Trophoblast cell (in vitro differentiated cells and primary cell): Measurements from ENCODE around the gene AIFM3.

ENCODE experiments used
- DNase-seq, 2 donors: peaks; one replicate each; pipeline ENCODE4 v3.0.0-alpha.2; 2016
- H2AFZ ChIP-seq: 2 replicates; pipeline ENCODE4 v1.6.1; 2013; ENCODE audit warnings: low read length, moderate library complexity, mild to moderate bottlenecking; ENCODE audit not compliant: insufficient read depth, poor library complexity
- H2AK5ac ChIP-seq: 2 replicates; pipeline ENCODE4 v1.6.1; 2013; ENCODE audit warnings: mild to moderate bottlenecking, low read length
- H2BK120ac ChIP-seq: 2 replicates; pipeline ENCODE4 v1.6.1; 2013; ENCODE audit warnings: low read length, mild to moderate bottlenecking, moderate library complexity; ENCODE audit not compliant: insufficient read depth, poor library complexity
- H2BK12ac ChIP-seq: 2 replicates; pipeline ENCODE4 v1.6.1; 2013; ENCODE audit warnings: mild to moderate bottlenecking, low read length, moderate library complexity
- H2BK5ac ChIP-seq: 2 replicates; pipeline ENCODE4 v1.6.1; 2013; ENCODE audit warnings: low read length, low read depth, moderate library complexity, mild to moderate bottlenecking; ENCODE audit not compliant: poor library complexity
- H3K14ac ChIP-seq: 2 replicates; pipeline ENCODE4 v1.6.1; 2013; ENCODE audit warnings: mild to moderate bottlenecking, low read length
- H3K18ac ChIP-seq: 2 replicates; pipeline ENCODE4 v1.6.1; 2013; ENCODE audit warnings: mild to moderate bottlenecking, low read length
- H3K23ac ChIP-seq: 2 replicates; pipeline ENCODE4 v1.6.1; 2013; ENCODE audit warnings: low read length
- H3K27ac ChIP-seq: 2 replicates; pipeline ENCODE4 v1.5.1; 2013; ENCODE audit warnings: low read depth, mild to moderate bottlenecking, inconsistent platforms, low read length, moderate library complexity
- H3K27me3 ChIP-seq: 2 replicates; pipeline ENCODE4 v1.6.1; 2013; ENCODE audit warnings: inconsistent platforms, mild to moderate bottlenecking, low read length, moderate library complexity; ENCODE audit not compliant: insufficient read depth
- H3K36me3 ChIP-seq, 2 experiments: 1 replicate in 1 of 2; 2 replicates in 1 of 2; pipeline ENCODE4 v1.6.1; 2013; ENCODE audit warnings: low read length in 2 of 2, mild to moderate bottlenecking in 2 of 2, moderate library complexity in 1 of 2; ENCODE audit not compliant: insufficient read depth in 2 of 2, control insufficient read depth in 1 of 2
- H3K4ac ChIP-seq: 2 replicates; pipeline ENCODE4 v1.6.1; 2013; ENCODE audit warnings: low read depth, mild to moderate bottlenecking, low read length, moderate library complexity
- H3K4me1 ChIP-seq, 2 experiments: 1 replicate in 1 of 2; 2 replicates in 1 of 2; pipeline ENCODE4 v1.6.1; 2013; ENCODE audit warnings: low read length in 2 of 2, mild to moderate bottlenecking in 2 of 2, moderate library complexity in 1 of 2; ENCODE audit not compliant: insufficient read depth in 2 of 2, control insufficient read depth in 1 of 2
- H3K4me2 ChIP-seq: 2 replicates; pipeline ENCODE4 v1.6.1; 2013; ENCODE audit warnings: inconsistent platforms, mild to moderate bottlenecking, low read length, moderate library complexity
- H3K4me3 ChIP-seq: 2 replicates; pipeline ENCODE4 v1.5.1; 2013; ENCODE audit warnings: mild to moderate bottlenecking, low read depth, low read length, inconsistent platforms
- H3K79me1 ChIP-seq: one replicate; pipeline ENCODE4 v1.6.1; 2013; ENCODE audit warnings: low read length
- H3K79me2 ChIP-seq: 2 replicates; pipeline ENCODE4 v1.6.1; 2013; ENCODE audit warnings: low read length, mild to moderate bottlenecking; ENCODE audit not compliant: control insufficient read depth, insufficient read depth, poor library complexity
- H3K9ac ChIP-seq: 2 replicates; pipeline ENCODE4 v1.6.1; 2013; ENCODE audit warnings: mild to moderate bottlenecking, low read length
- H3K9me3 ChIP-seq: 2 replicates; pipeline ENCODE4 v1.6.1; 2013; ENCODE audit warnings: low read depth, mild to moderate bottlenecking, control low read depth, inconsistent platforms, low read length; ENCODE audit not compliant: insufficient read depth
- H4K12ac ChIP-seq: 2 replicates; pipeline ENCODE4 v1.6.1; 2013; ENCODE audit warnings: low read depth, mild to moderate bottlenecking, low read length, moderate library complexity
- H4K8ac ChIP-seq: 2 replicates; pipeline ENCODE4 v1.6.1; 2013; ENCODE audit warnings: low read depth, mild to moderate bottlenecking, low read length, moderate library complexity
- H4K91ac ChIP-seq: one replicate; pipeline ENCODE4 v1.6.1; 2013; ENCODE audit warnings: low read depth, mild to moderate bottlenecking, low read length, moderate library complexity
- WGBS: extraction: QIAGEN DNeasy Blood & Tissue Kit; methylation state at CpG from one replicate; pipeline ENCODE4 v1.1.7; 2013; ENCODE audit warnings: missing lambda C conversion rate; ENCODE audit not compliant: insufficient read length, insufficient coverage; ENCODE audit errors: extremely low coverage; 5-methylcytosine and 5-hydroxymethylcytosine counted together

The AIFM3 gene

GRCh38 chr22:20995329-20996030, 28.4 kb downstream of the AIFM3 start:
- Histone ChIP-seq H3K18ac (no peak overlapping the region), H3K4me1 (peaks cover 2 to 6% of the 10 kb centered on the region in 2 experiments), H3K9ac (no peak overlapping the region), H3K79me2 (no peaks in the 10 kb centered on the region), H3K27me3 (no peaks in the 10 kb centered on the region), H2AFZ (no peak overlapping the region), H3K4ac (no peak overlapping the region), H2BK12ac (no peak overlapping the region), H3K79me1 (no peaks in the 10 kb centered on the region), H3K9me3 (peaks cover 2% of the 10 kb centered on the region), H3K27ac (no peak overlapping the region), H4K91ac (no peak overlapping the region), H3K4me2 (no peak overlapping the region), H2BK120ac (no peak overlapping the region), H3K36me3 (peaks cover 85 to 90% of the 10 kb centered on the region in 2 experiments), H2AK5ac (no peak overlapping the region), H3K23ac (no peak overlapping the region), H2BK5ac (no peak overlapping the region), H4K12ac (no peak overlapping the region), H3K14ac (no peak overlapping the region), H4K8ac (no peak overlapping the region), H3K4me3 (no peak overlapping the region)
- WGBS = no CpG with 5 or more reads among the region's 23 CpGs
- no peak for DNase-seq

- H3K4ac ChIP-seq = no peak overlapping the region
- H3K79me1 ChIP-seq = peaks cover under 1% of the 10 kb centered on the region
- no peak overlapping the region for H4K8ac ChIP-seq
- no peak overlapping the region for H2BK120ac ChIP-seq
- H2AK5ac ChIP-seq = no peak overlapping the region
- H3K79me2 ChIP-seq = peaks cover 2% of the 10 kb centered on the region
- no peak overlapping the region for H4K12ac ChIP-seq
- peaks cover 81 to 85% of the 10 kb centered on the region in 2 experiments for H3K36me3 ChIP-seq
- no peak overlapping the region for H2BK5ac ChIP-seq
- H2BK12ac ChIP-seq = no peak overlapping the region
- no peak overlapping the region for H3K23ac ChIP-seq
- no peak overlapping the region for H3K4me3 ChIP-seq
- H2AFZ ChIP-seq = no peak overlapping the region
- DNase-seq = no peak
- no peak overlapping the region for H3K4me2 ChIP-seq
- H3K18ac ChIP-seq = no peak overlapping the region
- H3K14ac ChIP-seq = no peak overlapping the region
- H3K27ac ChIP-seq = no peak overlapping the region
- WGBS = no CpG with 5 or more reads among the region's 10 CpGs
- no peaks in the 10 kb centered on the region for H3K27me3 ChIP-seq
- peaks cover 6 to 12% of the 10 kb centered on the region in 2 experiments for H3K4me1 ChIP-seq
- no peak overlapping the region for H4K91ac ChIP-seq
- no peak overlapping the region for H3K9ac ChIP-seq
- H3K9me3 ChIP-seq = peaks cover 2% of the 10 kb centered on the region
These were observed 29.0 kb downstream of the AIFM3 start for GRCh38 chr22:20996031-20996410.

- peaks cover 9% of the 10 kb centered on the region for H3K79me2 ChIP-seq
- H3K4me2 ChIP-seq = no peak overlapping the region
- no peak overlapping the region for H3K14ac ChIP-seq
- no peak overlapping the region for H3K18ac ChIP-seq
- no peak overlapping the region for H2AFZ ChIP-seq
- peaks cover 9 to 16% of the 10 kb centered on the region in 2 experiments for H3K4me1 ChIP-seq
- no peak overlapping the region for H4K12ac ChIP-seq
- no peak overlapping the region for H4K91ac ChIP-seq
- WGBS = no CpG with 5 or more reads among the region's 27 CpGs
- H2AK5ac ChIP-seq = no peak overlapping the region
- no peak overlapping the region for H4K8ac ChIP-seq
- H2BK120ac ChIP-seq = no peak overlapping the region
- no peak overlapping the region for H3K23ac ChIP-seq
- H3K9me3 ChIP-seq = peaks cover 2% of the 10 kb centered on the region
- H3K4me3 ChIP-seq = no peak overlapping the region
- no peak overlapping the region for H3K27ac ChIP-seq
- no peaks in the 10 kb centered on the region for H3K27me3 ChIP-seq
- H3K9ac ChIP-seq = no peak overlapping the region
- H2BK5ac ChIP-seq = no peak overlapping the region
- peaks cover 8% of the 10 kb centered on the region for H3K79me1 ChIP-seq
- no peak for DNase-seq
- no peak overlapping the region for H2BK12ac ChIP-seq
- H3K36me3 ChIP-seq = peaks cover 73 to 77% of the 10 kb centered on the region in 2 experiments
- H3K4ac ChIP-seq = no peak overlapping the region
These were observed 29.8 kb downstream of the AIFM3 start for GRCh38 chr22:20996598-20997535.

DNA sequence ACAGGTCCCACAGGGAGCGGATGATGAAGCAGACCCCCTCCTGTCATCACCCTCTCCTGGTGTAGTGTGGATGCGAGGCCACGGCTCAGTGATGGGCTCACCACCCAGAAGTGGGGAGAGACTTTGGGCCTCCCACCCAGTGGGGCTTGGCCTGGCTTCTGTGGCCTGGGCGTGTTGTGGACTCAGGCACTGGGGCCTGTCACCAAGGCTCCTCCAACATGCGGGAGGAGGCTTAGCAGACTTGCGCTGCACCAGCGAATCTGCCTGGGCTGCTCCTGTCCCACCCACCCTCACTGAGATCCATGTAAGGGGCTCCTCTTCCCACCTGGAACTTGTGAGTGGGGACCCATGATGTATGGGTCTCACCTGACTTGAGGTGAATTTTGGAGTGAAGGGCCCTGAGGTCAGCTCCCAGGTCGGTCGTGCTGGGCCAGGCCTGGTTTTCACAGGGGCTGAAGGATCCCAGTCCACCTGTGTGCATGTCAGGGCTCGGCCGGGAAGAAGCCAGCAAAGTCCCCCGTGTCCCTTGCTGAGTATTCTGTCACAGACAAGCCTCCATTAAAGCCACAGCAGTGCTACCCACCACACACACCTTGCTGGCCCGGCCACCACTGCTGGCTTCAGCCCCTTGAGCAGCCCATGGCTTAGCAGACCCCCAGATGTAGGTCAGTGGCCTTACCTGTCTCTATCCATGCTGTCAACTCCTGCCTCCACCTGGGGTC, 30.6 kb downstream of the AIFM3 start:
- no peak overlapping the region for H2BK12ac ChIP-seq
- no peak overlapping the region for H4K8ac ChIP-seq
- H3K27ac ChIP-seq = no peak overlapping the region
- H2BK120ac ChIP-seq = no peak overlapping the region
- WGBS = no CpG with 5 or more reads among the region's 13 CpGs
- H3K18ac ChIP-seq = no peak overlapping the region
- H3K4me2 ChIP-seq = no peak overlapping the region
- H3K36me3 ChIP-seq = peaks cover 64 to 68% of the 10 kb centered on the region in 2 experiments
- H3K23ac ChIP-seq = no peak overlapping the region
- no peak overlapping the region for H3K4ac ChIP-seq
- no peak overlapping the region for H2BK5ac ChIP-seq
- peaks cover 14% of the 10 kb centered on the region for H3K79me1 ChIP-seq
- peaks cover 12% of the 10 kb centered on the region for H3K79me2 ChIP-seq
- H3K27me3 ChIP-seq = no peaks in the 10 kb centered on the region
- H3K9me3 ChIP-seq = no peaks in the 10 kb centered on the region
- no peak overlapping the region for H4K91ac ChIP-seq
- no peak overlapping the region for H3K9ac ChIP-seq
- peaks cover 10 to 17% of the 10 kb centered on the region in 2 experiments for H3K4me1 ChIP-seq
- no peak overlapping the region for H4K12ac ChIP-seq
- no peak overlapping the region for H2AK5ac ChIP-seq
- no peak overlapping the region for H3K4me3 ChIP-seq
- no peak overlapping the region for H3K14ac ChIP-seq
- no peak overlapping the region for H2AFZ ChIP-seq
- no peak for DNase-seq
